Right kidney (tissue), 1 donor: Measurements from ENCODE around the gene SGMS1.

Experiments used
- DNase-seq: peaks from one replicate; pipeline ENCODE4 v3.0.0-alpha.2; 2016

The SGMS1 gene

GRCh38 chr10:50610368-50610767 lies 13.4 kb downstream of the SGMS1 start:
- no peak for DNase-seq

GRCh38 chr10:50607356-50607925 lies 16.3 kb downstream of the SGMS1 start:
- DNase-seq: no peak

DNA sequence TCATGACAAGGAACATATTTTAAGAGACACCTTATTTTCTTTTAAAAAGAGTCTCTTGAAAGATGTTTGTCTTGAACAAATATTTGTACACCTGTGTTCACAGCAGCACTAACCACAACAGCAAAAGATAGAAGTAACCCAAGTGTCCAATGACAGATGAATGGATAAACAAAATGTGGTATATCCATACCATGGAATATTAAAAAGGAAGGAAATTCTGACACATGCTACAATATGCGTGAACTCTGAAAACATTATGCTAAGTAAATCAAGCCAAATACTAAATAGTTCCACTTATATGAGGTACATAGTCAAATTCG lies 17.8 kb downstream of the SGMS1 start:
- no peak for DNase-seq

- no peak for DNase-seq
These were observed 18.3 kb downstream of the SGMS1 start for GRCh38 chr10:50605269-50605950.

DNA sequence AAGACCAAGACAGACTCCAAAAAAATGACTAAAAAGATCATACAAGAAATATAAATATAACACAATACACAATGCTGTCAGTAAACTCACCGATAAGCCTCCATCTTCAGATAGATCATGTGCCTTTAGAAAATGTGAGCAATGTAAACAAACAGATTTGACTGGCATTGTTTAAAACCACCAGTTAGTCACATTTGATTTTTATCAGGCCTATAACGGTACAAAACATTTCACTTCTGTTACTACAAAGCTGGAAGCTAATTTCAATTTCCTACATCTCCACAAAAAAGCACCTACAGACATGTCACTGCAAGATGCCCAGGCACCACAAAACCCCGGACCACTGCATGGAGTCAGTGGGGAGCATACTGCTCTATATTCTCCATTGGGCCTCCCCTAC lies 18.9 kb downstream of the SGMS1 start:
- no peak for DNase-seq

- DNase-seq: no peak
These were observed 19.6 kb downstream of the SGMS1 start for GRCh38 chr10:50604049-50604640.

DNA sequence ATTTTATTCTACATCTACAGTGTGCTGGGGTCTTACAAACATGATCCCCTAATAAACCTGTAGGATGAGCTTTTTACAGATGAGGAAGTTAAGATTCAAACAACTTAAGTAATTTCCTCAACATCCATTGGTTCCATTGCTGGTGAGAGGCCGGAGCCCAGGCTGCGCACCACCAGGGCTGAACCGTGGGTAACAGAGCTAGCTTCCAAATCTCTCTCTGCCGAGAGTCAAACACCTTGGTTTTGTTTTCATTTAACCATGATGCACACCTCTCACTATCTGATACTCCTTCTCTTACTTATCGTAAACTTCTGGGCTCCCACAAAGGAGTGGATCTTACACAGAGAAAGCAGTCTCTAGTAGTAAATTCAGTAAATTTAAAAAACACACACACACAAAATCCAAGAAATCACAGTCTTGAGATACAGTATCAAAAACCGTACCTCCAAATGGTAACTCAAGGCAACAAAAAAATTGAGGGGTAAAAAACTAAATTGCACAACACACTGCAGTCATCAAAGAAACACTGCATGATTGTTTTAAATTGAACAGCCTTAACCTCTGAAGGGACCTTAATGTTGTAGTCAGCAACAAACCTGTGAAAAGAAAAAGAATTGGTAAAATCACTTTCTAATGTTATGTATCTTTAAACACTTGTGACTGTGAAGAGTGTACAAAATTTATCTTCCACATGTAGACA lies 20.5 kb downstream of the SGMS1 start:
- no peak for DNase-seq

- DNase-seq: no peak
These were observed 21.8 kb downstream of the SGMS1 start for GRCh38 chr10:50601974-50602373.

- DNase-seq: no peak
These were observed 22.8 kb downstream of the SGMS1 start for GRCh38 chr10:50600831-50601477.

DNA sequence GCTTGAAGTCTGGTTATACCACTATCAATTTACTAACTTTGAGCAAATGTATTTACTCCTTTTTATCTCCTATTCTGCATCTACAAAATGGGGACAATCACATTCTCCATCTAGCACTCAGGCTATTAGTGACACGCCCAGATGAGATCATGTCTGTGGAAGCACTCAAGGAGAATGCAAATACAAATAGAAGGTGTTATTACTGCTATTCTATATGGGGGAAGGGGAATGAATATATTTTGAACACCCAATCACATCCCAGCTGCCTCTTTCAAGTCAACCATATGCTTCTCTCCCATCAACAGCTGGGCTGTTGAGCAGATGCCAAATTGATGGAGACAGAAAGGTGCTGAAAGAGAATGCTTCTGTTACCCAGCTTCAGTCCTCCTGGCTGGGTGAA lies 23.5 kb downstream of the SGMS1 start:
- no peak for DNase-seq

DNA sequence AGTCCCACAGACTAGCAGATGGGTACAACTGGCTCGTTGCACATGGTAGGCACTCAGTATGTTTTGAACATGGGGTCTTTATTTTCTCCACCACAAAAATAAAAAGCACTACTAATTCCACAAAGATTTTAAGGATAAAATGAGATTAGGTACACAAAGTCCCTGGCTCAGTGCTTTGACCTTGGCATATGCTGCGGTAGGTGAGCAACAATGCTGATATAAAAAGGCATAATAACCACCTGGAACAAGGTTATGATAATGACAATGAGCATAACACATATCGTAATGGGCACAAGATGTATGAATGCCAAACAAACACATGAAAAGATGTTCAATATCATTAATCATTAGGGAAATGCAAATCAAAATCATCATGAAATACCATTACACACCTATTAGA lies 26.9 kb downstream of the SGMS1 start:
- no peak for DNase-seq

- no peak for DNase-seq
These were observed 27.3 kb downstream of the SGMS1 start for GRCh38 chr10:50596456-50596855.

GRCh38 chr10:50595785-50596184 lies 28.0 kb downstream of the SGMS1 start:
- no peak for DNase-seq

- no peak for DNase-seq
These were observed 30.0 kb downstream of the SGMS1 start for GRCh38 chr10:50593523-50594376.

DNA sequence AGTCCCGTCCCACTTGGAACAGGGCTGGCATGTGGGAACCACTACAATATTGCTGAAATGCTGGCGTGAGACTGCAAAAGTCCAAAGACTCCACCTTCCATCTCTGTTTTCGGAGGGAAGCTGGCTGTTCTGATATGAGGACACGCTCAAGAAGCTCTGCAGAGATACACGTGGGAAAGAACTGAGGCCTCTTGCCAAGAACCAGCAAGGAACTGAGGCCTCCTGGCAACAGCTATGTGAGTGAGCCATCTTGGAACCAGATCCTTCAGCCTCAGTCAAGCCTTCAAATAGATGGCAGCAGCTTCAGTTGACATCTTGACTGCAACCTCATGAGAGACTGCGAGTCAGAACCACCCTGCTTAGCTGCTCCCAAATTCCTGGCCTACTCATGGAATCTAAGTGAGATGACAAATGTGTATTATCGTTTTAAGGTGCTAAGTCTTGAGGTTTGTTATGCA lies 30.8 kb downstream of the SGMS1 start:
- DNase-seq: no peak

- no peak for DNase-seq
These were observed 32.8 kb downstream of the SGMS1 start for GRCh38 chr10:50590935-50591334.

DNA sequence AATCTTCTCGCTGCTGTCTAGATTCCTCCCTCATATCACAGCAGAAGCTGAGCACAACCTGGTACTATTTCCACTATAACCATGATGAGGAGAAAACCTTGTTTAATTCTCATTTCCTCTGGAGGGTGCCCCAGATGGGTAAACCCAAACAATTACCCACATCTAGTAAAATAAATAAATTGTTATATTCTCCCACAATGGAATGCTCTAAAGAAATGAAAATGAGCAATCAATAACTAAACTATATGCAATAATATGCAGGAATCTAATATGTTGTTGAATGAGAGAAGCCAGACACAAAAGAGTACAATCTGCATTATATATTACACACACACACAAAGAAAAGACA lies 37.0 kb downstream of the SGMS1 start:
- DNase-seq: no peak

- DNase-seq: no peak
These were observed 37.6 kb downstream of the SGMS1 start for GRCh38 chr10:50585921-50586739.

- no peak for DNase-seq
These were observed 40.7 kb downstream of the SGMS1 start for GRCh38 chr10:50582766-50583762.

- no peak for DNase-seq
These were observed 41.7 kb downstream of the SGMS1 start for GRCh38 chr10:50582046-50582445.
